Stimulated activated memory B cell treated with anti-CD40 and anti-IgM and Interleukin-4, amounts not matched to agents 10 μg/mL and 1 μg/mL and 100 μg/mL, for 72 hours (primary cell): ENCODE results near the gene KLHDC8B.
A peak's percentile ranks its signal among the peaks of the same experiment; 100 is the strongest.

Experiments used
- ATAC-seq: fragments of 150-1000 bp; cut with Tn5 transposase; 2 replicates; pipeline ENCODE4 v1.10.0; 2021
- H3K27ac Mint-ChIP-seq: one replicate; pipeline ENCODE4 v1.8.0; 2022; ENCODE audit warnings: mild to moderate bottlenecking, mixed read lengths
- H3K27me3 Mint-ChIP-seq: one replicate; pipeline ENCODE4 v1.8.0; 2022; ENCODE audit warnings: mixed read lengths
- H3K36me3 Mint-ChIP-seq: one replicate; pipeline ENCODE4 v1.8.0; 2022; ENCODE audit warnings: mixed read lengths
- H3K4me1 Mint-ChIP-seq: one replicate; pipeline ENCODE4 v1.8.0; 2022; ENCODE audit warnings: mixed read lengths
- H3K4me3 Mint-ChIP-seq: one replicate; pipeline ENCODE4 v1.8.0; 2022; ENCODE audit warnings: mild to moderate bottlenecking, moderate library complexity, mixed read lengths
- H3K9me3 Mint-ChIP-seq: one replicate; pipeline ENCODE4 v1.8.0; 2022; ENCODE audit warnings: mixed read lengths

Gene KLHDC8B

DNA sequence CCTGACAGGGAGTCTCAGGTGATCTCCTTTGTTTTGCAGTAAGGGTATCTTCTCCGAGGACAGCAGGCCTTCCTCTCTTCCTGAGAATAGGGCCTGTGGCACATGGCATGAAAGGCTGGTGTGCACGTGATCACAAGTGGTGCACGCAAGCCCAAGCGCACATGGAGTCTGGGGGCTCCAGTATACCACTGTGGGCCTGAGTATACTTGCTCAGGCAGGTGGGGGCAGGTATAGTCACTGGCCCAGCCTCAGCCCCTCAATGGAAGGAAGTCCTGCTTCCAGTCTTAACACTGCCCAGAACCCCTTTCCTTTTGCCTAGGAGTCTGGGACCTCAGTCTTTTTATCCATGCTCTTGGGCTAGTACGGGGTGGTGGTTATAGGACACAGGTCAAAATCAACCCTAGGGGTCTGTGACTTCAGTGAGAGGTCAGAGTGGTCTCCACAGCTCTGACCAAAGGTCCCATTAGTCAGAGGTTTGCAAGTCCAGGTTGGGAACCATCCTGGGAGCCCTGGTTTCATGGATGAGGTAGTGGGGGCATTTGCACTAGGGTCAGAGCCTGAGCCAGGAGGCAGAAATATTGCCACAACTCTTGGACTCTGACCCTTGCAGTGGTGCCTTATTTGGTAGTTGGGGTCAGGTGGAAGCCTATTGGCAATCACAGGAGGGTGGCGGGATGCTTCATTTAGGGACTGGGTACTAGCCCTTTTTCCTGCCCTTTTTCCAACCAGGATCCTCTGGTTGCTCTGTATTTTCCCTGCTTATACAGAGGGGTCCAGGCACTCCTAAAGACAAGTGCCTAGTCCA, 4.4 kb upstream of the KLHDC8B start:
- peaks cover 32% of the 10 kb centered on the region for H3K4me1 Mint-ChIP-seq
- ATAC-seq = no peak
- peak overlapping the region; percentile 90 for H3K4me3 Mint-ChIP-seq

DNA sequence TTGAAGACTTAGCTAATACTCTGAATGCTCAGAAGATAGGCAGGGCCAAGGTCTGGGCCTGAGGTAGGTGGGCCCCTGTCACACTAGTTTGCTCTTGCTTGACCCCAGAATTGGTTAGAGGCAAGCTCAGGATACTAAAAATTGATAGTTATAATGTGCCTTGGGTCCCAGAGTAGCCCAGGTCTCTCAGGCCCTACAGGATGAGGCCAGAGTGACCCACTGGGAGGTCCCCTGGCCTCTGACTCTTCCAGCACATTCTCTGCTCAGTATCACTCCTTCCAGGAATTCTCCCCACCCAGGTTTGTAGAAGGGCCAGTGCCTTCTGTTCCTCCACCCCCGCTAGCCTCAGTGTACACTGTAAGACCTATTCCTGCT, 667 bp upstream of the KLHDC8B start:
- ATAC-seq = no peak
- H3K4me3 Mint-ChIP-seq = peak overlapping the region; percentile 80
- H3K4me1 Mint-ChIP-seq = peaks cover 18% of the 10 kb centered on the region
- peak overlapping the region; percentile 8 for H3K27ac Mint-ChIP-seq
- no peaks in the 10 kb centered on the region for H3K36me3 Mint-ChIP-seq
- H3K9me3 Mint-ChIP-seq = no peaks in the 10 kb centered on the region
- H3K27me3 Mint-ChIP-seq = peaks cover 14% of the 10 kb centered on the region

More for the DNA sequence above, 4.4 kb upstream of the KLHDC8B start:
- Mint-ChIP-seq H3K36me3 (peaks cover 15% of the 10 kb centered on the region), H3K27ac (peak overlapping the region; percentile 97), H3K9me3 (no peaks in the 10 kb centered on the region), H3K27me3 (peaks cover 14% of the 10 kb centered on the region)

DNA sequence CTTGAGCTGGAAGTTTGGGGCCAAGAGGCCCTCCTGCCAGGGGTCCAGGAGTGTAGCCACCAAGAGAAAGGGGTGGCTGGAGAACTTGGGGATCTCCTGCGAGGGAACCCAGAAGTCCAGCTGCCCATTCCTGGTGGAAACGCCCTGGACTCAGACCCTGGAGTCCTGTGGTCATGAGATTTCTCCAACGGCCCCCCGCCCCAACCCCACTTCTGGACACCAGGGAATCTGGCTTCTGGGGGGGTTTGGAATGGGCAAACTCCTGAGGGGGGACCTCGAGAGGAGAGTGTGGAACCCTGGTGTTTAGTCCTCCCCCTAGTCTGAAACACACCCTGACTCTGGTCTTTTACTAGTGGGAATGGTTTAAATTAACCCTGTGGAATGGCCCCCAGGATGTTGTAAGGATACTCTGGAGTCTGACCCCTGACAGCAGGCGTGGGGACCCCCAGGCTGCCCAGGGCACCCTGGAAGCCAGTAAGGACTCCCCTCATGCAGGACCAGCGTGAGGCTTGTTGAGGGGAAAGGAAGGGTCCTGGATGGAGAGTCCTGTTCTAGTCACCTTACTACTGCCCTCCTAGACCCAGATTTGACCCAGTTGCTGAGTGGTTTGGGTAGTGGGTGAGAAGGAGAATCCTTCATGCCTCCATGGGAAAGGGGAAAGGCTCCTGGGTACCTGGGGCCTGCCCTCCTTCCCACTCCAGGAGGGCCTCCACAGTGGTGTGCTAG, 540 bp downstream of the KLHDC8B start:
- peak overlapping the region; percentile 23 for H3K27ac Mint-ChIP-seq
- no peak for ATAC-seq
- H3K9me3 Mint-ChIP-seq = no peaks in the 10 kb centered on the region
- peaks cover 14% of the 10 kb centered on the region for H3K27me3 Mint-ChIP-seq
- no peaks in the 10 kb centered on the region for H3K36me3 Mint-ChIP-seq
- peaks cover 12% of the 10 kb centered on the region for H3K4me1 Mint-ChIP-seq
- peak overlapping the region; percentile 80 for H3K4me3 Mint-ChIP-seq

DNA sequence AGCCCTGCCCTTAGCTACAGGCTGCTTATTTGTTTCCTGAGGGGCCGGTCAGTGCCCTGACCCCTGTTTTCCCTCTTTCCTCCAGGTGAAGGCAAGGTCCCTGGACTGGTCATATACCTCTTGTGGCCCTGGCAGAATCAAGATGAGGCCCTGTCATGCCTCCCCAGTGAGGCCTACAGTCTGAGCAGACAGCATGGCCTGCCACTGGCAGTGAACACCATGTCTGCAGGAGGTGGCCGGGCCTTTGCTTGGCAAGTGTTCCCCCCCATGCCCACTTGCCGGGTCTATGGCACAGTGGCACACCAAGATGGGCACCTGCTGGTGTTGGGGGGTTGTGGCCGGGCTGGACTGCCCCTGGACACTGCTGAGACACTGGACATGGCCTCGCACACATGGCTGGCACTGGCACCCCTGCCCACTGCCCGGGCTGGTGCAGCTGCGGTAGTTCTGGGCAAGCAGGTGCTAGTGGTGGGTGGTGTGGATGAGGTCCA, 1.2 kb downstream of the KLHDC8B start:
- no peak overlapping the region for H3K4me3 Mint-ChIP-seq
- no peak overlapping the region for H3K27ac Mint-ChIP-seq

DNA sequence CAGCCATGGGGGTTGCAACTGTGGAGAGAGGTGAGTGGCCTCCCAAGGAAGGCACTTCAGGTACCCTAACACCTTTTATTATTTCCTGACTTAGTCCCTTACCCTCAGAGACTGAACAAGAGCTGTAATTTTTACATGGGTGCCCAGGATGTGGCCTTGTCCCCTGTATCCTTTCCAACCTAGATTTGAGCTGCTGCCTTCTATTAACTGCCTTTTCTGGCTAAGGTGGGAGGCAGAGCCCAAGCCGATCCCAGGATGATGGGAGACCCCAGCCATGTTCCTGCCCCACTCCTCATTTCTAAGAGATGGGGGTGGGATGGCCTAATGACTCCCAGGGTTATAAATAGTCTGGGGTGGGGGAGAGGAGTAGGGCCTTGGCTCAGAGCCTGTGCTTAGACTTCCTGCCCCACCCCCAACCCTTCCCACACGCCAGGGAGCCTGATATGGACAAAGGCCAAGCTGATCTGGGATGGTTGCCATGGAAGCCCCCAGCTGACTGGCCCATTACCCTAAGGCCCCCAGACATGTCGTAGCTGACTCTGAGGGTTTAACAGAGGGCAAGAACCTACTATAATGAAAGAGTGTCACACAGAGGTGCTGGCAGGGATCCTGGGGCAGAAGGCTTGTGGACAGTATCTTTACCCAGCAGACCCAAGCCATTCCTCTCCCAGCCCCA, 1.9 kb downstream of the KLHDC8B start:
- no peaks in the 10 kb centered on the region for H3K36me3 Mint-ChIP-seq
- H3K27me3 Mint-ChIP-seq = peaks cover 25% of the 10 kb centered on the region
- no peak overlapping the region for H3K27ac Mint-ChIP-seq
- no peak for ATAC-seq
- H3K4me3 Mint-ChIP-seq = no peak overlapping the region
- no peaks in the 10 kb centered on the region for H3K9me3 Mint-ChIP-seq
- peaks cover 12% of the 10 kb centered on the region for H3K4me1 Mint-ChIP-seq

More for the DNA sequence above, 1.2 kb downstream of the KLHDC8B start:
- Mint-ChIP-seq H3K27me3 (peaks cover 19% of the 10 kb centered on the region), H3K36me3 (no peaks in the 10 kb centered on the region), H3K4me1 (peaks cover 12% of the 10 kb centered on the region), H3K9me3 (no peaks in the 10 kb centered on the region)
- no peak for ATAC-seq

DNA sequence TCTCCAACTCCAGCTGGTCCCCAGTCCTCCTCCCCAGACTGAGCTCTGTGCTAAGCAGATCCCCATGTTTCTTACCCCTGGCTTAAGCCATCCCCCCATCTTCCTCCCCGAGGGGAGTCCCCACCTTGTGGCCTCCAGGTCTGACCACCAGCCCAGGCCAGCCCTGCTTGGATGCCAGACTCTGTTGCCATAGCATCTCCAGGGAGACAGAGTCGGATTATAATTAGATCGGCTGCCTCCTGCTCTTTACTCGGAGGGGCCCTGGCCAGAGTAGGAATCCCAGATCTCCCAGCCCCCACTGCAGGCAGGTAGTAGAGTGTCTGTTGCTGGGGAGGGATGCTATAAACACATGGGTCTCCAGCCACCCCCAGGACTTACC, 2.4 kb downstream of the KLHDC8B start:
- Mint-ChIP-seq H3K9me3 (no peaks in the 10 kb centered on the region), H3K4me1 (peaks cover 12% of the 10 kb centered on the region), H3K4me3 (no peak overlapping the region), H3K27ac (no peak overlapping the region), H3K27me3 (peaks cover 29% of the 10 kb centered on the region), H3K36me3 (no peaks in the 10 kb centered on the region)
- no peak for ATAC-seq

DNA sequence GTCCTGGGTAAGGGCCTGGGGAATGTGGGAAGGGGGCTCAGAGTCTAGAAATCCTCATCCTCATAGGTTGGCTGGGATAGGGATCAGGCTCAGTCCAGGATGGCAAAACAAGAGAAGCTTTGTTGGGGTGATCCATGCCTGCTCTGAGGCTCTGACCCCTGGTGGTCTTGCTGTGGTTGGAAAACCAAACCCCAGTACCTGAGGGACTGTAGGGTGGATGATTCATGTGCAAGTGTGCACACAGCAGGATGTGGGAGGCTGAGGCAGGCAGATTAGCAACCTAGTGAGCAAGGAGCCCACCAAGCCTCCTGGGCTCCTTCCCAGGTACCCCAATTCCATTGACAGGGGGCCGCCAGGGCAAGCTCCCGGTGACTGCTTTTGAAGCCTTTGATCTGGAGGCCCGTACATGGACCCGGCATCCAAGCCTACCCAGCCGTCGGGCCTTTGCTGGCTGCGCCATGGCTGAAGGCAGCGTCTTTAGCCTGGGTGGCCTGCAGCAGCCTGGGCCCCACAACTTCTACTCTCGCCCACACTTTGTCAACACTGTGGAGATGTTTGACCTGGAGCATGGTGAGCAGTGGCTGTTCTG, 3.1 kb downstream of the KLHDC8B start:
- H3K4me3 Mint-ChIP-seq = no peak overlapping the region
- peaks cover 31% of the 10 kb centered on the region for H3K27me3 Mint-ChIP-seq
- no peaks in the 10 kb centered on the region for H3K36me3 Mint-ChIP-seq
- ATAC-seq = no peak
- peaks cover 12% of the 10 kb centered on the region for H3K4me1 Mint-ChIP-seq
- H3K27ac Mint-ChIP-seq = no peak overlapping the region
- H3K9me3 Mint-ChIP-seq = no peaks in the 10 kb centered on the region

DNA sequence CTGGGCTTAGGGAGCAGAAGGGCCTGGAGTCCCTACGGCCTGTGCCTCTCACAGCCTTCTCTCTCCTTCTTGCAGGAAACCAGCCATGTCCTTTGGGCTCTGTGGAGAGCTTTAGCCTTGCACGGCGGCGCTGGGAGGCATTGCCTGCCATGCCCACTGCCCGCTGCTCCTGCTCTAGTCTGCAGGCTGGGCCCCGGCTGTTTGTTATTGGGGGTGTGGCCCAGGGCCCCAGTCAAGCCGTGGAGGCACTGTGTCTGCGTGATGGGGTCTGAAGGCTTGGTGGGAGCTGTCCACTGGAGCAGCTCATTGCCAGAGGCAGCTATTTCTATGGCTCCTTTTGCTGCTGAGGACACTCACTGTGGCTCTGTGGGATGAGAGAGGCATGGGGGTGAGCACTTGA, 4.1 kb downstream of the KLHDC8B start:
- no peaks in the 10 kb centered on the region for H3K36me3 Mint-ChIP-seq
- H3K4me1 Mint-ChIP-seq = peaks cover 12% of the 10 kb centered on the region
- no peak for ATAC-seq
- no peaks in the 10 kb centered on the region for H3K9me3 Mint-ChIP-seq
- H3K4me3 Mint-ChIP-seq = no peak overlapping the region
- H3K27me3 Mint-ChIP-seq = peaks cover 24% of the 10 kb centered on the region
- no peak overlapping the region for H3K27ac Mint-ChIP-seq

DNA sequence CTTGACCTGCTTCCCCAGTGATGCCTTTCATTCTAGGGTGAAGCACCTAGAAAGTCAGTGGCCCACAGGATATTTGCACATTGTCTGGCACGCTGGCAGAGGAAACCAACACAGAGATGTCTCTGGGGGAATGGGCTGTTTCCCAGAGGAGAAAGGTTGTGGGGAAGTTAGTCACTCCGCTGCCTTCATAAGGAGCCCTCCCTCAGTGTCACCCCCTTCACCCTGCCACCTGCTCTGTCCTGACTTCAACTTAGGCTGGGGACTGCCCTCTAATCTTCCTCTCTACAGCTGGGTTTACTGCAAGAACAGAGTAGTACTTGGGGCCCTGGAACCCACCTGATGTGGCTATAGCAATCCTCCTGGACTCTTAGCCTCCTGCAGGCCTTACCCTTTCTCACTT, 5.7 kb downstream of the KLHDC8B start:
- ATAC-seq = no peak
- Mint-ChIP-seq H3K4me3 (no peak overlapping the region), H3K27me3 (peaks cover 24% of the 10 kb centered on the region), H3K4me1 (peaks cover under 1% of the 10 kb centered on the region), H3K27ac (no peak overlapping the region), H3K36me3 (no peaks in the 10 kb centered on the region), H3K9me3 (no peaks in the 10 kb centered on the region)

DNA sequence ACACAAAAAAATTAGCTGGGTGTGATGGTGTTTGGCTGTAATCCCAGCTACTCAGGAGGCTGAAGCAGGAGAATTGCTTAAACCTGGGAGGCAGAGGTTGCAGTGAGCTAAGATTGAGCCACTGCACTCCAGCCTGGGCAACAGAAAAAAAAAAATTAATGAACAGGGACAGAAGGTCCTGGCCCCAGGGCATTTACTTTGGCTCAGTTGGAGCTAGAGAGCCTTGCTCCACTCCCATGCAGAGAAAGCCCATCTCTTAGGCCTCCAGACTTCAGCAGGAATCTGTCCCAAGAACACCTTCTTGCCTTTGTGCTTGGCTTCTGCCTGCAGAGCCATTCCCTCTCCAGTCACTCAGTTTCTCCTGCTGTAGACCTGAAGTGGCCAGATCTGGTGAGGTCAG, 8.7 kb downstream of the KLHDC8B start:
- Mint-ChIP-seq H3K4me3 (no peak overlapping the region), H3K27ac (no peak overlapping the region), H3K36me3 (no peaks in the 10 kb centered on the region), H3K9me3 (no peaks in the 10 kb centered on the region), H3K27me3 (peaks cover 34% of the 10 kb centered on the region), H3K4me1 (no peaks in the 10 kb centered on the region)
- ATAC-seq = no peak

DNA sequence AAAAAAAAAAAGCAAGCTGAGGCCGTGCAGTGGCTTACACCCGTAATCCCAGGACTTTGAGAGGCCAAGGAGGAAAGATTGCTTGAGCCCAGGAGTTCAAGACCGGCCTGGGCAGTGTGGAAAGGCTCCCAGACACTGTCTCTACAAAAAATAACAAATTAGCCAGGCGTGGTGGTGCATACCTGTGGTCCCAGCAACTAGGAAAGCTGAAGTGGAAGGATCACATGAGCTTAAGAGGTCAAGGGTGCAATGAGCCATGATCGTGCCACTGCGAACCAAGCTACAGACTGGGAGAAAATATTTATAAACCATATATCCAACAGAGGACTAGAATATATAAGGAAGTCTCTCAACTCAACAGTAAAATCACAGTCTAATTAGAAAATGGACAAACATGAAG, 10.0 kb downstream of the KLHDC8B start:
- no peaks in the 10 kb centered on the region for H3K4me1 Mint-ChIP-seq
- peaks cover 34% of the 10 kb centered on the region for H3K27me3 Mint-ChIP-seq
- H3K36me3 Mint-ChIP-seq = no peaks in the 10 kb centered on the region
- no peak overlapping the region for H3K4me3 Mint-ChIP-seq
- ATAC-seq = no peak
- no peaks in the 10 kb centered on the region for H3K9me3 Mint-ChIP-seq
- H3K27ac Mint-ChIP-seq = no peak overlapping the region

DNA sequence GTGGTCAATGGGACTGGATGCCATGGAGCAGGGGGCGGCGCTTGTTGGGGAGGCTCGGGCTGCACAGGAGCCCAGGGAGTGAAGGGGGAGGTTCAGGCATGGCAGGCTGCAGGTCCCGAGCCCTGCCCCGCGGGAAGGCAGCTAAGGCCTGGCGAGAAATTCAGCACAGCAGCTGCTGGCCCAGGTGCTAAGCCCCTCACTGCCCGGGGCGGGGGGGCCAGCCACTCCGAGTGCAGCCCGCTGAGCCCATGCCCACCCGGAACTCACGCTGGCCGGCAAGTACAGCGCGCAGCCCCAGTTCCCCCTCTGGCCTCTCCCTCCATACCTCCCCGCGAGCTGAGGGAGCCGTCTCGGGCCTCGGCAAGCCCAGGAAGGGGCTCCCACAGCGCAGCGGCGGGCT, 11.3 kb downstream of the KLHDC8B start:
- H3K4me3 Mint-ChIP-seq = no peak overlapping the region
- H3K4me1 Mint-ChIP-seq = no peaks in the 10 kb centered on the region
- ATAC-seq = no peak
- H3K27me3 Mint-ChIP-seq = peaks cover 36% of the 10 kb centered on the region
- no peak overlapping the region for H3K27ac Mint-ChIP-seq
- H3K36me3 Mint-ChIP-seq = no peaks in the 10 kb centered on the region
- no peaks in the 10 kb centered on the region for H3K9me3 Mint-ChIP-seq

DNA sequence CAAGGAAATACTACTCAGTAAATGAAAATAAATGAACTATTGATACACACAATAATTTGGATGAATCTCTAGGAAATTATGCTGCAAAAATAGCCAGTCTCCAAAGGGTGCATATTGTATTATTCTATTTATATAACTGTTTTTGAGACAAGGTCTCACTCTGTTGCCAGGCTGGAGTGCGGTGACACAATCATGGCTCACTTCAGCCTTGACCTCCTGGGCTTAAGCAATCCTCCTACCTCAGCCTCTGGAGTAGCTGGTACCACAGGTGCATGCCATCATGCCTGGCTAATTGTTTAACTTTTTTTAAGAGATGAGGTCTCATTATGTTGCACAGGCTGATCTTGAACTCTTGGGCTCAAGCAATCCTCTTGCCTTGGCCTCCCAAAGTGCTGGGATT, 12.5 kb downstream of the KLHDC8B start:
- ATAC-seq = no peak

DNA sequence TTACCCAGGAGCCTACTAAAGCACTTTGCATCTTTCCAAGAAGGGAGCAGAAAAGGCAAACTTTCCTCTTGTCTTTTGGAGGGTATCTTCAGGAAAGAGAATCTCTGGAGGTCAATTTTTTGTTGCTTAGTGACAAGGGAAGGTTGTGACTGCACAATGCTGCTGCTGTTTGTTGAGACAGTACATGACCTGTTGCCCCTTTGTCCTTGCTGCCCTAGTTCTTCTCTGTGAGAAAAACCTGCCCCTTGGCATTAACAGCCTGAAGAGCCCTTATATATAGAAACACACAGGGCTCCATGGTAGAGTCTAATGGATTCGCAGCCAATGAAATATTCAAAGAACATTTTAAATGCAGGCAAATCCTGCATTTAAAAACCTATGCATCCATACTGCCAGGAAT, 20.3 kb downstream of the KLHDC8B start:
- Mint-ChIP-seq H3K36me3 (no peaks in the 10 kb centered on the region), H3K27me3 (peaks cover 36% of the 10 kb centered on the region), H3K4me3 (no peak overlapping the region), H3K27ac (no peak overlapping the region), H3K4me1 (no peaks in the 10 kb centered on the region), H3K9me3 (no peaks in the 10 kb centered on the region)
- ATAC-seq = no peak

More for the DNA sequence above, 12.5 kb downstream of the KLHDC8B start:
- H3K4me1 Mint-ChIP-seq = no peaks in the 10 kb centered on the region
- H3K27ac Mint-ChIP-seq = no peak overlapping the region
- no peaks in the 10 kb centered on the region for H3K9me3 Mint-ChIP-seq
- no peak overlapping the region for H3K4me3 Mint-ChIP-seq
- H3K27me3 Mint-ChIP-seq = peaks cover 25% of the 10 kb centered on the region
- H3K36me3 Mint-ChIP-seq = no peaks in the 10 kb centered on the region

DNA sequence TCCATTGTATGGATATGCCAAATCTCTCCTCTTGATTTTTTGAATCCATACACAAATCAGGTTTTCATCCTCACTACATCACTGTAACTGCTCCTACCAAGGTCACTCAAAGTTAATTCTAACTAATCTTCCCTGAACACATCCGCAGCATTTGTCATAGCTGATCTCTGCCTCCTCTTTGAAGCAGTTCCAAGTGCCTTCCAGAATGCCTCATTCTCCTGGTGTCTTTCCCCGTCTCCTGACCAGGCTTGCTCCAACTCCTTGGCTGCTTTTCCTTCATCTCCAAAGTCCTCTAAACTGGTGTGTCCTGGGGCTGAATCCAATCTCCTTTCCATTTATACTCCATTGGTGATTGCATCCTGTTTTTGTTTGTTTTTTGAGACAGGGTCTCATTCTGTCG, 26.8 kb downstream of the KLHDC8B start:
- no peaks in the 10 kb centered on the region for H3K36me3 Mint-ChIP-seq
- H3K4me1 Mint-ChIP-seq = no peaks in the 10 kb centered on the region
- peaks cover 3% of the 10 kb centered on the region for H3K9me3 Mint-ChIP-seq

More for the DNA sequence above, 26.8 kb downstream of the KLHDC8B start:
- no peak overlapping the region for H3K27ac Mint-ChIP-seq
- no peak for ATAC-seq
- H3K4me3 Mint-ChIP-seq = no peak overlapping the region
- peaks cover 34% of the 10 kb centered on the region for H3K27me3 Mint-ChIP-seq
